PFSK-1 (cell line): Measurements from ENCODE around the gene MIEN1.

Experiments
- FOXP2 ChIP-seq: optimal IDR thresholded peaks from 2 replicates; pipeline ENCODE3; 2011; ENCODE audit warnings: borderline replicate concordance, control low read depth, inconsistent platforms; ENCODE audit not compliant: insufficient read depth; ENCODE audit errors: extremely low read length, extremely low read depth
- POLR2AphosphoS5 ChIP-seq: IDR thresholded peaks from 2 replicates; pipeline ENCODE4 v1.6.1; 2012; ENCODE audit warnings: low read depth, mild to moderate bottlenecking, control low read depth, low read length, moderate library complexity
- SIN3A ChIP-seq: IDR thresholded peaks from 2 replicates; pipeline ENCODE4 v1.6.1; 2012; ENCODE audit warnings: mild to moderate bottlenecking, low read length, moderate library complexity, borderline replicate concordance; ENCODE audit not compliant: insufficient read depth
- TAF1 ChIP-seq: IDR thresholded peaks from 2 replicates; pipeline ENCODE4 v1.6.1; 2012; ENCODE audit warnings: low read length, control low read depth, borderline replicate concordance; ENCODE audit not compliant: insufficient read depth
- TF ChIP-seq, protein P1 (sequence below), 2 experiments: IDR thresholded peaks; 2 replicates each; pipeline versions ENCODE4 v1.6.1 to v1.8.0; 2011 to 2012; ENCODE audit warnings: low read depth in 2 of 2, low read length in 2 of 2, control low read depth in 1 of 2, inconsistent platforms in 1 of 2, mild to moderate bottlenecking in 1 of 2, moderate library complexity in 1 of 2; ENCODE audit not compliant: insufficient read depth in 1 of 2

The MIEN1 gene

DNA sequence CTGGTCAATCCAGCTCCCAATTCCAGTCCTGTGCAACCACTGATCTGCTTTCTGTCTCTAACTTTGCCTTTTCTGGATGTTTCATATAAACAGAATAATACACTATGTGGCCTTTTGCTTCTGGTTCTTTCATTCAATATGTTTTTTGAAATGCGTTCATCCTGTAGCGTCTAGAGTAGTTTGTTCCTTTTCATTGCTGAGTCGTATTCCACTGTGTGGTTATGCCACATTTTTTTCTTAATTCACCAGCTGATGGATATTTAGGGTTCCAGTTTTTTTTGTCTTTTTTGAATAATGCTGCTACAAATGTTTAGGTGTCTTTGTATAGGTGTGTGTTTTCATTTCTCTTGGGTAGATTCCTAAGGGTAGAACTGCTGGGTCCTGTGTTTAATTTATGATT lies 2.3 kb upstream of the MIEN1 start:
- no peak for TF ChIP-seq TAF1
- TF ChIP-seq POLR2AphosphoS5 = no peak
- no peak for TF ChIP-seq FOXP2
- TF ChIP-seq, protein P1, sequence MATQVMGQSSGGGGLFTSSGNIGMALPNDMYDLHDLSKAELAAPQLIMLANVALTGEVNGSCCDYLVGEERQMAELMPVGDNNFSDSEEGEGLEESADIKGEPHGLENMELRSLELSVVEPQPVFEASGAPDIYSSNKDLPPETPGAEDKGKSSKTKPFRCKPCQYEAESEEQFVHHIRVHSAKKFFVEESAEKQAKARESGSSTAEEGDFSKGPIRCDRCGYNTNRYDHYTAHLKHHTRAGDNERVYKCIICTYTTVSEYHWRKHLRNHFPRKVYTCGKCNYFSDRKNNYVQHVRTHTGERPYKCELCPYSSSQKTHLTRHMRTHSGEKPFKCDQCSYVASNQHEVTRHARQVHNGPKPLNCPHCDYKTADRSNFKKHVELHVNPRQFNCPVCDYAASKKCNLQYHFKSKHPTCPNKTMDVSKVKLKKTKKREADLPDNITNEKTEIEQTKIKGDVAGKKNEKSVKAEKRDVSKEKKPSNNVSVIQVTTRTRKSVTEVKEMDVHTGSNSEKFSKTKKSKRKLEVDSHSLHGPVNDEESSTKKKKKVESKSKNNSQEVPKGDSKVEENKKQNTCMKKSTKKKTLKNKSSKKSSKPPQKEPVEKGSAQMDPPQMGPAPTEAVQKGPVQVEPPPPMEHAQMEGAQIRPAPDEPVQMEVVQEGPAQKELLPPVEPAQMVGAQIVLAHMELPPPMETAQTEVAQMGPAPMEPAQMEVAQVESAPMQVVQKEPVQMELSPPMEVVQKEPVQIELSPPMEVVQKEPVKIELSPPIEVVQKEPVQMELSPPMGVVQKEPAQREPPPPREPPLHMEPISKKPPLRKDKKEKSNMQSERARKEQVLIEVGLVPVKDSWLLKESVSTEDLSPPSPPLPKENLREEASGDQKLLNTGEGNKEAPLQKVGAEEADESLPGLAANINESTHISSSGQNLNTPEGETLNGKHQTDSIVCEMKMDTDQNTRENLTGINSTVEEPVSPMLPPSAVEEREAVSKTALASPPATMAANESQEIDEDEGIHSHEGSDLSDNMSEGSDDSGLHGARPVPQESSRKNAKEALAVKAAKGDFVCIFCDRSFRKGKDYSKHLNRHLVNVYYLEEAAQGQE (IDR thresholded peaks at IDR 0.05; ENCODE audit: insufficient read depth in 1 of 2, low read depth in 2 of 2, low read length in 2 of 2) = no peak
- TF ChIP-seq SIN3A = no peak

DNA sequence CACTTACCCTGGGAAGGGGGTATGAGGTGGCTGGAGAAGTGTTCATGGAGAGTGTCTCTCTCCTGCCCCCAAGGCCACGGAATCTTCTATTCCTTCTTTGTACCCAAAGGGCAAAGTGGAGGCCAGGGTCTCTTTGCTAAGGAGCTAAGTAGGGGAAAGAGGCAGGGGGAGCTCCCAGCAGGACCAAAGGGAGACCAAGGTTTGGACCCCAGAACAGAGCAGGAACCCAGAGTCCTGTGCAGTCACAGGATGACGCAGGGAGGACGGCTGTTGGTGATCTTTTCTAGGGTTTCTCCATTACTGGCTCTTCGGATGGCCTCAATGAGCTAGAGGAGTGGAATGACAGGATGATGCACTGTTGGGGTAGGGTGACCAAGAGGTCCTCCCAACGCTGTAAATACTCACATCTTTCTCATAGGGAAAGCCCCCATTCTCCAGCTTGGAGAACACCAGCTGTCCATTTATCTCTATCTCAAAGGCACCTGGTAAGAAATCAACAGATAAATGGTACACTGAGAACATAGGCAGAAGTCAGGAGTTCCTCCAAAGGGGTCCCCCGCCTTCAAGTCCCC lies 966 bp downstream of the MIEN1 start:
- TF ChIP-seq SIN3A (no peak), FOXP2 (no peak), POLR2AphosphoS5 (no peak), TAF1 (no peak)
- TF ChIP-seq, protein P1 (IDR thresholded peaks at IDR 0.05; ENCODE audit: insufficient read depth in 1 of 2, low read depth in 2 of 2, low read length in 2 of 2) = no peak

DNA sequence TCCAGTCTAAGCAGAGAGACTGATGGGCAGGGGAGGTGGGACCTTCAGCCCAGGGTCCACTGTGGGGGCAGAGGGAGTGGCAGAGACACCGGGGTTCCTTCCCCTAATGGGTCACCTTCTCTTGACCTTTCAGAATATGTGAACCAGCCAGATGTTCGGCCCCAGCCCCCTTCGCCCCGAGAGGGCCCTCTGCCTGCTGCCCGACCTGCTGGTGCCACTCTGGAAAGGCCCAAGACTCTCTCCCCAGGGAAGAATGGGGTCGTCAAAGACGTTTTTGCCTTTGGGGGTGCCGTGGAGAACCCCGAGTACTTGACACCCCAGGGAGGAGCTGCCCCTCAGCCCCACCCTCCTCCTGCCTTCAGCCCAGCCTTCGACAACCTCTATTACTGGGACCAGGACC lies 2.8 kb downstream of the MIEN1 start:
- TF ChIP-seq, protein P1 (IDR thresholded peaks at IDR 0.05; ENCODE audit: insufficient read depth in 1 of 2, low read depth in 2 of 2, low read length in 2 of 2) = no peak
- TF ChIP-seq FOXP2 = no peak
- TF ChIP-seq TAF1 = no peak
- no peak for TF ChIP-seq POLR2AphosphoS5
- no peak for TF ChIP-seq SIN3A

DNA sequence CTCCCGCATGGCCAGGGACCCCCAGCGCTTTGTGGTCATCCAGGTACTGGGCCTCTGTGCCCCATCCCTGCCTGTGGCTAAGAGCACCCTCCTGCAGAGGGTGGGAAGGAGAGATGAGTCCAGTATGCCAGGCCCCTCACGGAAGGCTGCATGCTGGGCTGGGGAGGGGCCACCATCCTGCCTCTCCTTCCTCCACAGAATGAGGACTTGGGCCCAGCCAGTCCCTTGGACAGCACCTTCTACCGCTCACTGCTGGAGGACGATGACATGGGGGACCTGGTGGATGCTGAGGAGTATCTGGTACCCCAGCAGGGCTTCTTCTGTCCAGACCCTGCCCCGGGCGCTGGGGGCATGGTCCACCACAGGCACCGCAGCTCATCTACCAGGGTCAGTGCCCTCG lies 3.7 kb downstream of the MIEN1 start:
- TF ChIP-seq, protein P1 (IDR thresholded peaks at IDR 0.05; ENCODE audit: insufficient read depth in 1 of 2, low read depth in 2 of 2, low read length in 2 of 2) = no peak
- 0 out of 2 replicates have a peak, but pooled peaks have one; percentile 25 for TF ChIP-seq POLR2AphosphoS5

DNA sequence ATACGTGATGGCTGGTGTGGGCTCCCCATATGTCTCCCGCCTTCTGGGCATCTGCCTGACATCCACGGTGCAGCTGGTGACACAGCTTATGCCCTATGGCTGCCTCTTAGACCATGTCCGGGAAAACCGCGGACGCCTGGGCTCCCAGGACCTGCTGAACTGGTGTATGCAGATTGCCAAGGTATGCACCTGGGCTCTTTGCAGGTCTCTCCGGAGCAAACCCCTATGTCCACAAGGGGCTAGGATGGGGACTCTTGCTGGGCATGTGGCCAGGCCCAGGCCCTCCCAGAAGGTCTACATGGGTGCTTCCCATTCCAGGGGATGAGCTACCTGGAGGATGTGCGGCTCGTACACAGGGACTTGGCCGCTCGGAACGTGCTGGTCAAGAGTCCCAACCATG lies 5.6 kb downstream of the MIEN1 start:
- TF ChIP-seq TAF1 (no peak), POLR2AphosphoS5 (no peak), SIN3A (no peak), FOXP2 (no peak)
- TF ChIP-seq, protein P1 (IDR thresholded peaks at IDR 0.05; ENCODE audit: insufficient read depth in 1 of 2, low read depth in 2 of 2, low read length in 2 of 2) = no peak
